Cardiac muscle cell (in vitro differentiated cells and primary cell): ENCODE data around the gene APRT. TPM values are rescaled to one million over a fixed set of nuclear protein-coding genes. Genes with fewer than 3 reads are reported as not detected.

ENCODE experiments used
- DNase-seq, 2 donors: peaks; one replicate each; pipeline versions ENCODE4 v3.0.0 to v3.0.0-alpha.2; 2010 to 2017; ENCODE audit warnings: low read depth in 1 of 2, low spot score in 1 of 2
- H3K27ac ChIP-seq: fragments of 200-600 bp; sonication (generic); 2 replicates; pipeline ENCODE4 v1.5.1; 2016
- H3K27me3 ChIP-seq: fragments of 200-600 bp; sonication (generic); 2 replicates; pipeline ENCODE4 v1.6.0; 2016; ENCODE audit warnings: control low read depth
- H3K36me3 ChIP-seq: fragments of 200-600 bp; sonication (generic); 2 replicates; pipeline ENCODE4 v1.5.1; 2016; ENCODE audit warnings: control low read depth
- H3K4me1 ChIP-seq: fragments of 200-600 bp; sonication (generic); 2 replicates; pipeline ENCODE4 v1.8.1; 2017; ENCODE audit warnings: low read depth, mild to moderate bottlenecking, mixed run types
- H3K4me3 ChIP-seq: fragments of 200-600 bp; sonication (generic); 2 replicates; pipeline ENCODE4 v1.5.1; 2016; ENCODE audit warnings: mild to moderate bottlenecking
- H3K9me3 ChIP-seq: fragments of 200-600 bp; sonication (generic); 2 replicates; pipeline ENCODE4 v1.5.1; 2017; ENCODE audit warnings: low read depth, mild to moderate bottlenecking, control low read depth
- polyA plus RNA-seq: library from polyadenylated mRNA; unstranded; fragments of >200 nt; fragmentation: Nextera tagmentation; extraction: Ambion mirVana; gene quantifications from 2 replicates; pipeline ENCODE4 v1.2.1, GENCODE V29; 2016
- total RNA-seq: library from RNA; depleted of rRNA; stranded (reverse); fragments of >200 nt; gene quantifications from 2 replicates; pipeline ENCODE4 v1.2.3, GENCODE V29; 2016
- TF ChIP-seq, protein P1 (sequence below): IDR thresholded peaks from 2 replicates; pipeline ENCODE4 v1.5.1; 2012; ENCODE audit warnings: low read depth, mild to moderate bottlenecking, low read length

The APRT gene
- total and polyA plus RNA-seq, 2 experiments from 2014 or later: 123 to 169 TPM

DNA sequence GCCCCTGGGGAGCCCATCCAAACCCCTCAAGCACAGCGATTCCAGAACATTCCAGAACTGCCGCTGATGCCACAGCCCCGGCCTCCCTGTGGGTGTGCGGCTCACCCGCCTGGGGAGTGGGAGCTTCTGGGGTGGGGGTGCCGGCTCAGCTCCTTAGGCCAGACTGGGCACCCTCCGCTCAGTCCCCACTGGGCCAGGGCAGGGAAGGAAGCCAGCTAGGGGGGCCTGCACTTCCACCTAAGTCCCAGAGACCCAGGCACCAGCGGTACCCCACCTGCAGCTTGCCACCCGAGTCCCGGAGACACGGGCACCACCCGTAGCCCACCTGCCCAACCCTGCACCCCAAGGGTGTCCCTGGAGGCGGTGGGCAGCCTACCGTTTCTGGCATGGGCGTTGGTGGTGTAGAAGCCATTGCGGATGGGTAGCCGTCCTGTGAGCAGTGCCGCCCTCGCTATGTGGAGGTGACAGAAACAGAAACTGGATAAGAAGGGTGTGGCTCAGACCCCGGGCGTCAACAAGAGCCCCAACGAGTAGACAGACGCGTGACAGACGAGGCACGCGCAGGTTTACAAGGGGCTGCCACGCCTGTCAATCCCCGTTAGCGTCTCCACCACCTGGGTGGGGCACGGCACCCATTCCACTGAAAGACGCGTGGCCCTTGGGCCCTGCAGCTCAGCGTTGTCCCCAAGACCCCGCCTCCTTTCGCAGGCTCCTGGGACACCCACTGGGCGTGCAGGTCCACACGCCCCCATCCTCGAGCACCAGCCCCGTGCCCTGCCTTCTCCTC is 30.0 kb upstream of the APRT start:
- Histone ChIP-seq H3K9me3 (no peaks in the 10 kb centered on the region), H3K4me1 (no peaks in the 10 kb centered on the region), H3K27me3 (no peaks in the 10 kb centered on the region), H3K27ac (no peak overlapping the region), H3K4me3 (no peak overlapping the region), H3K36me3 (no peaks in the 10 kb centered on the region)
- no peak for DNase-seq
- TF ChIP-seq, protein P1, sequence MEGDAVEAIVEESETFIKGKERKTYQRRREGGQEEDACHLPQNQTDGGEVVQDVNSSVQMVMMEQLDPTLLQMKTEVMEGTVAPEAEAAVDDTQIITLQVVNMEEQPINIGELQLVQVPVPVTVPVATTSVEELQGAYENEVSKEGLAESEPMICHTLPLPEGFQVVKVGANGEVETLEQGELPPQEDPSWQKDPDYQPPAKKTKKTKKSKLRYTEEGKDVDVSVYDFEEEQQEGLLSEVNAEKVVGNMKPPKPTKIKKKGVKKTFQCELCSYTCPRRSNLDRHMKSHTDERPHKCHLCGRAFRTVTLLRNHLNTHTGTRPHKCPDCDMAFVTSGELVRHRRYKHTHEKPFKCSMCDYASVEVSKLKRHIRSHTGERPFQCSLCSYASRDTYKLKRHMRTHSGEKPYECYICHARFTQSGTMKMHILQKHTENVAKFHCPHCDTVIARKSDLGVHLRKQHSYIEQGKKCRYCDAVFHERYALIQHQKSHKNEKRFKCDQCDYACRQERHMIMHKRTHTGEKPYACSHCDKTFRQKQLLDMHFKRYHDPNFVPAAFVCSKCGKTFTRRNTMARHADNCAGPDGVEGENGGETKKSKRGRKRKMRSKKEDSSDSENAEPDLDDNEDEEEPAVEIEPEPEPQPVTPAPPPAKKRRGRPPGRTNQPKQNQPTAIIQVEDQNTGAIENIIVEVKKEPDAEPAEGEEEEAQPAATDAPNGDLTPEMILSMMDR: no peak

DNA sequence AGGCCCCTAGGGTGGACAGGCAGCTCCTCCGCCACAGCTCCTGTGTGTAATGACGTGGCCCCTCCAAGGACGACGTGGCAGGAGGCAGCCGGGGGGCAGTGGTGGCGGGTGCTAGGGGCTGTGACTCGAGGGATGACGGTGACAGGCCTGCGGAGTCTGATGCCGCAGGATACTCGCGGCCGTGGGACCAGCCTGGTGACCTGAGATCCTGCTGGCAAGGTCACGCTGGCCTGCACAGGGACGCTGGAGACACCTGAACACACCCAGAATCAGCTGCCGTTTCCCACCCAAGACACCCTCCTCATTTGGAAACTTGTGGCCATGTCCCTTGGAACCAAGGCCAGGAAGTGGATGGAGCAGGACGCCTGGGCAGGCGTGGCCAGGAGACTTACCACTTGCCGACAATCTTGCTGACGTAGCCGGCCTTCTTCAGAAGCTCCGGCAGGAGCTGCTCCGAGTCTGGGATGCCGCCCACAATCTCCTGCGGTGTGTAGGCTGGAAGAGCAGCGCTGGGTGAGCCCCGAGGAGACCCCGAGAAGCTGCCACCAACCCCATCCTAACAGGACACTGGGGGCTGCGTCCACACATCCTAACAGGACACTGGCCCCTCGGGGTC is 29.0 kb upstream of the APRT start:
- H3K4me3 ChIP-seq: no peak overlapping the region
- no peak overlapping the region for H3K27ac ChIP-seq
- TF ChIP-seq, protein P1: no peak

GRCh38 chr16:88839745-88840599 is 28.2 kb upstream of the APRT start:
- H3K36me3 ChIP-seq: peaks cover 2% of the 10 kb centered on the region
- H3K9me3 ChIP-seq: no peaks in the 10 kb centered on the region
- H3K27ac ChIP-seq: no peak overlapping the region
- no peaks in the 10 kb centered on the region for H3K4me1 ChIP-seq
- no peaks in the 10 kb centered on the region for H3K27me3 ChIP-seq
- H3K4me3 ChIP-seq: no peak overlapping the region
- TF ChIP-seq, protein P1: no peak
- DNase-seq: no peak

More for the DNA sequence above, 29.0 kb upstream of the APRT start:
- H3K9me3 ChIP-seq: no peaks in the 10 kb centered on the region
- DNase-seq: no peak
- H3K27me3 ChIP-seq: no peaks in the 10 kb centered on the region
- no peaks in the 10 kb centered on the region for H3K36me3 ChIP-seq
- no peaks in the 10 kb centered on the region for H3K4me1 ChIP-seq

GRCh38 chr16:88839026-88839529 is 27.4 kb upstream of the APRT start:
- Histone ChIP-seq H3K27me3 (no peaks in the 10 kb centered on the region), H3K4me3 (no peak overlapping the region), H3K36me3 (peaks cover 2% of the 10 kb centered on the region), H3K4me1 (no peaks in the 10 kb centered on the region), H3K27ac (no peak overlapping the region), H3K9me3 (no peaks in the 10 kb centered on the region)
- TF ChIP-seq, protein P1: no peak
- DNase-seq: no peak

DNA sequence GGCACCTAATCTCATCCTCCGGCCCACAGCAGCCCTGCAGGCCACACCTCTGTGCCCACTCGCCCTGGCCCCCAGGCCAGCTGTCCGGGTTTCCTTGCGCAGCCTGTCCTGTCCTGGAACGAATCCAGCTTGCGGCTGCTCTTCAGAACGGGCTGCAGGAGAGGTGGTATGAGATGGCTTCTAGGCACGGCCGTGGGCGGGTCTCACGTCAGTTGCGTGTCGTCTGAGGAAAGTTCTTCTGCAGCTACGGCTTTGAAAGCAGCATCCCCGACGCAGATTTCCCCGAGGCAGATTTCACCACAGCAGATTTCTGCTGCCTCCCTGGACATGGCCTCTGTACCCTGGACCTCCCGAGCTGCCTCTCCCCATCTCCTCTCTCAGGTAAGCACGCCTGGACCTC is 26.8 kb upstream of the APRT start:
- Histone ChIP-seq H3K36me3 (peaks cover 2% of the 10 kb centered on the region), H3K27ac (no peak overlapping the region), H3K9me3 (no peaks in the 10 kb centered on the region), H3K4me3 (no peak overlapping the region), H3K4me1 (no peaks in the 10 kb centered on the region), H3K27me3 (no peaks in the 10 kb centered on the region)
- no peak for DNase-seq
- TF ChIP-seq, protein P1: no peak
